GM12864 (cell line): ENCODE data around the gene SLC22A25.
"Not testable (repeated sequence)": the region's sequence is repeated elsewhere in the genome, so short reads cannot be mapped to it uniquely, and the experiment has no call there.

Source experiments
- DNase-seq: peaks from one replicate; pipeline ENCODE4 v3.0.0-alpha.2; 2011; ENCODE audit warnings: low read depth
- H3K4me3 ChIP-seq: 2 replicates; pipeline ENCODE4 v1.5.1; 2011; ENCODE audit warnings: mild to moderate bottlenecking, low read depth, low read length, control low read depth
- TF ChIP-seq, protein P1 (sequence below): IDR thresholded peaks from 2 replicates; pipeline ENCODE4 v1.5.1; 2011; ENCODE audit warnings: low read depth, mild to moderate bottlenecking, moderate library complexity, low read length, control low read depth, inconsistent platforms; ENCODE audit errors: missing control alignments

SLC22A25 gene

DNA sequence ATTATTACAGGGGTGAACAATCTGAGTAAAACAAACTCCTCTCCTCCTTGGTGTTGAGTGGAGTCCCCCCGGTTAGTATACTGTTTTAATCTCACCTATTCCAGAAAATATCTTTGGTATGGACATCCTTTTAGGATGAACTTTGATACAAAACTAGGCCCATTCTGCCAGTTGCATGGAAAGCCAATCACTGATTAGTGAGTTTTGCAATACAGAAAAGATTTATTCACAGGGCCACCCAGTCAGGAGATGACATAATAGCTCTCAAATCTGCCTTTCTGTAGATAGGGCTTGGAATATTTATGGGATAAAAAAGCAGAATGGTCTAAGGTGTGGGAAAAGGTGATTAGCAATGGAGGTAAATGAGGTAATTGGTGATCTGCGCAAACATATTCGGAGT, 30.3 kb upstream of the SLC22A25 start:
- no peak for DNase-seq
- no peak overlapping the region for H3K4me3 ChIP-seq
- TF ChIP-seq, protein P1, sequence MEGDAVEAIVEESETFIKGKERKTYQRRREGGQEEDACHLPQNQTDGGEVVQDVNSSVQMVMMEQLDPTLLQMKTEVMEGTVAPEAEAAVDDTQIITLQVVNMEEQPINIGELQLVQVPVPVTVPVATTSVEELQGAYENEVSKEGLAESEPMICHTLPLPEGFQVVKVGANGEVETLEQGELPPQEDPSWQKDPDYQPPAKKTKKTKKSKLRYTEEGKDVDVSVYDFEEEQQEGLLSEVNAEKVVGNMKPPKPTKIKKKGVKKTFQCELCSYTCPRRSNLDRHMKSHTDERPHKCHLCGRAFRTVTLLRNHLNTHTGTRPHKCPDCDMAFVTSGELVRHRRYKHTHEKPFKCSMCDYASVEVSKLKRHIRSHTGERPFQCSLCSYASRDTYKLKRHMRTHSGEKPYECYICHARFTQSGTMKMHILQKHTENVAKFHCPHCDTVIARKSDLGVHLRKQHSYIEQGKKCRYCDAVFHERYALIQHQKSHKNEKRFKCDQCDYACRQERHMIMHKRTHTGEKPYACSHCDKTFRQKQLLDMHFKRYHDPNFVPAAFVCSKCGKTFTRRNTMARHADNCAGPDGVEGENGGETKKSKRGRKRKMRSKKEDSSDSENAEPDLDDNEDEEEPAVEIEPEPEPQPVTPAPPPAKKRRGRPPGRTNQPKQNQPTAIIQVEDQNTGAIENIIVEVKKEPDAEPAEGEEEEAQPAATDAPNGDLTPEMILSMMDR, result no peak

DNA sequence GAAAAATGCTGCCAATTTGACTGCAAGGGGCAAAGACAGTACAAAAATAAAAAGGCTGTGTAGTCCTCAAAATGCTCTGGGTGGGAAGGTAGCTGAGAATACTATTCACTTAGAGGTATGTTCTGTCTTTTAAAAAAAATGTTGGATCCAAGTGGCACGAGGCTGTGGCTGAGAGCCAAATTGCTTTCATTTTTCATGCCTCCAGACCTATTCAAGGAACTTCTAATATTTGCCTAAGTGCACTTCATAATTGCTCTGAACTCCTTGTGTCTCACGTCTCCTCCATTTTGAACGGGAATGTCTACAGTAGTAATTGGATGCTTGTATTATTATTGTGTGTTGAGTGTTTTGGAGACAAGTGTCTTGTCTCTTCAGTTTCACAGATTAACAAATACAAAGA, 19.1 kb upstream of the SLC22A25 start:
- H3K4me3 ChIP-seq, result no peak overlapping the region
- TF ChIP-seq, protein P1, result no peak
- DNase-seq, result no peak

DNA sequence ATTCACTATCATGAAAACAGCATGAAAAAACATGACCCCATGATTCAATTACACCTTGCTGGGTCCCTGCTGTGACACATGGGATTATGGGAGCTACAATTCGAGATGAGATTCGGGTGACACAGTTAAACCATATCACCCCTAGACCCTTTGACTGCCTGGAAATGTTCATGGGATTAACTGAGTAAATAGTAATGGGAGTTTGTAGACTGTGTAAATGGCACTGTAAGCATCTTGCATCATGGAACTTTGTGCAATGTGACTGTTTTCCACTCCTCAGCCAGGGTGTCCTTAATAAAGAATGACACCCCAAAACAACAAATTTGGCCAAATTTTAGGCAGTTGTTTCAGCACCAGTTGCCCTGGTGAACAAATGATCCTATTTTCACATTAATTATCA, 7.9 kb upstream of the SLC22A25 start:
- no peak for DNase-seq
- TF ChIP-seq, protein P1, result no peak
- H3K4me3 ChIP-seq, result no peak overlapping the region

DNA sequence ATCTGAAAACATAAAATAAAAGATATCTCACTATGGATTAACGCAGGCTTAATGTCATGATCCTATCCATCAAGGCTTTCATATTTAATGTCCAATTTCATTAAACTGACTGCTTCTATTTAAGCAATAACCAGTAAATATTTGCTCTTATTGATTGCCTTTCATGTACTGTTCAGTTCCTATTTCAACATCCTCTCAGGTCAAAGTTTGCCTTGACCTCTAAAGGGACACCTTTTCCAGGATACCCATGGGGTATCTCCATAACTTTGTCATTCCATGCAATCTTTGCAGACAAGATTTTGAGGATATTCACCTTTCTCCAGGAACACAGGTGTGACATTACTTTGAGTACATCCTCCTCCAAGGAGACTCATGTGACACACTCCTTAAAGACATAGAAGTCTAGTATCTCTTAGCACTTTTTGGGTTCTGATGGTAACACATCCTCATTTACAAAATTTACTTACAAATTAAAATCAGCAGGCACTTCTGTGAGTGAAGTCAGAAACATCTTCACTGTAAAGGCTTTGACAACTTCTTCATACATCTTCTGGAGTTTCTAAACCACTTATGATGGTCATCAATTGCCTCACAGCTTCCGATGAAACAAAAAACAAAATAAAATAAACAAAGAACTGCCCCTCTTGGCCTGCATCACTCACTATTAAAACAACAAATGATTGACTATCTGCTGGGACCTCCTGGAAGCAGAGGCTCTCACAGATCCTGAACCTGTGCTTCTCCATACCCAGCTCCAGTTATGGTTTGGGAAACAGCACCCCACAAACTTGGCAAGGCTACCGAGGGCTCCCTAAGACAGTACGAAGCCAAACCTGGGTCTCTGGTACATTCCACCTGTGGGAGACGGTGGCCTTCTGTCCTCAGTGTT, 7.0 kb upstream of the SLC22A25 start:
- TF ChIP-seq, protein P1, result no peak
- no peak for DNase-seq

DNA sequence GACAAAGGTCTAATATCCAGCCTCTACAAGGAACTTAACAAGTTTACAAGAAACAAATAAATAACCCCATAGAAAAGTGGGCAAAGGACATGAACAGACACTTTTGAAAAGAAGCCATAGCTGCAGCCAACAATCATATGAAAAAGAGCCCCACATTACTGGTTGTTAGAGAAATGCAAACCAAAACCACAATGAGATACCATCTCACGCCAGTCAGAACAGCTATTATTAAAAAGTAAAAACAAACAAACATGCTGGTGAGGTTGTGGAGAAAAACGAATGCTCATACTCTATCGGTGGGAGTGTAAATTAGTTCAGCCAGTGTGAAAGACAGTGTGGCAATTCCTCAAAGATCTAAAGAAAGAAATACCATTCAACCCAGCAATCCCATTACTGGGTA, 5.6 kb upstream of the SLC22A25 start:
- no peak for DNase-seq
- TF ChIP-seq, protein P1, result no peak
- no peak overlapping the region for H3K4me3 ChIP-seq

More for the DNA sequence above, 7.0 kb upstream of the SLC22A25 start:
- no peak overlapping the region for H3K4me3 ChIP-seq

DNA sequence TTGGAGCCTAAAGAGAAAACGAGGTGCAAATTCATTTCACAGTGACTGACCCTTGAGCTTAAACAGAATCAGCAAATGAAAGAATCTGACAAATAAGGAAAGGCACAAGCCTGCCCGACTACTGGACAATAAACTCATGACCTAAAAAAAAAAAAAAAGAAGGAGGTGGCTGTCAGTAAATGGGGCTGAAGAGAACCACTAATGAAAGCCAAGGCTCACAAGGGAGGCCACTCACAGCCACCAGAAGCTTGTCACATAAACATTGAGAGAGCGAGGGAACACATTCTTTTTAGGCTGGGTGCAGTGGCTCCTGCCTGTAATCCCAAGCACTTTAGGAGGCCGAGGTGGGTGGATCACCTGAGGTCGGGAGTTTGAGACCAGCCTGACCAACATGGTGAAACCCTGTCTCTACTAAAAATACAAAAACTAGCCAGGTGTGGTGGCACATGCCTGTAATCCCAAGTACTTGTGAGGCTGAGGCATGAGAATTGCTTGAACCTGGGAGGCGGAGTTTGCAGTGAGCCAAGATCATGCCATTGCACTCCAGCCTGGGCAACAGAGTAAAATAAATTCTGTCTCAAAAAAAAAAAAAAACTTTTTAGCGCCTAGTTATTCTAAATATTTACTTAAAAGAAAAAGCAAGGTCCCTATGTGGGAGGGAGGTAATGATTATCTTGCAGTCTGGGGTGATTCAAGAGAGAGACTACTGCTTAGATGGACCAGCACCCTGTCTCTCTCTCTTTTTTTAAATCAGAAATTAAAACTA, 4.0 kb upstream of the SLC22A25 start:
- not testable (repeated sequence) for DNase-seq, H3K4me3 ChIP-seq

DNA sequence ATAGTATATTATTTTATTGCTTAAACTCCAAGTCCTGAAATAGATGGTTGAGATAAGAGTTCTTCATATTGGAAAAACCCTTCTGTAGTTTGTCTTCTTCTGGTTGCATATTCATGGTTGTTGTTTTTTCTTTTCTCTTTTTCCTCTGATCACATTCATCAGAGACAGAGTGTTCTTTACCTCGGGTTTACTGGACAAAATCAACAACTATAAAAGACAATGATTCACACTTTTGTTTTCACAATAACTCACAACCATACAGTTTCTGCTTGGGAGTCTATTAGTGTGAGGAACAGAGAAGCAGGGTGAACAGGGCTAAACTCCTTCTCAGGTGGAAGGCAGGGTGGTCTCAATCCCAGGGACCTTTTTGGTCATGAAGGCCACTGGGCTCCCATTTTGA, 2.6 kb upstream of the SLC22A25 start:
- TF ChIP-seq, protein P1, result no peak
- no peak overlapping the region for H3K4me3 ChIP-seq
- no peak for DNase-seq
